H1 (cell line): ENCODE data around the gene CYTL1. TPM values are rescaled to one million over a fixed set of nuclear protein-coding genes. Genes with fewer than 3 reads are reported as not detected.

Experiments used
- CTCF ChIP-seq, 3 experiments: IDR thresholded peaks; 1 replicate in 2 of 3; 2 replicates in 1 of 3; pipeline versions ENCODE4 v1.5.1 to v1.6.1; 2011; ENCODE audit warnings: low read length in 3 of 3, mild to moderate bottlenecking in 3 of 3, inconsistent platforms in 2 of 3, low read depth in 1 of 3, moderate library complexity in 1 of 3; ENCODE audit not compliant: insufficient read depth in 1 of 3; ENCODE audit errors: control extremely low read depth in 1 of 3
- EZH2 ChIP-seq: fragments of 200-600 bp; sonication (generic); IDR thresholded peaks from 2 replicates; pipeline ENCODE4 v1.7.1; 2012; ENCODE audit warnings: low read depth, mild to moderate bottlenecking, moderate library complexity, low read length, inconsistent platforms; ENCODE audit not compliant: severe bottlenecking
- FOSL1 ChIP-seq: IDR thresholded peaks from 2 replicates; pipeline ENCODE4 v1.6.1; 2011; ENCODE audit warnings: mild to moderate bottlenecking, low read depth, low read length, moderate library complexity; ENCODE audit not compliant: insufficient read depth
- KDM5A ChIP-seq: fragments of 200-600 bp; IDR thresholded peaks from 2 replicates; pipeline ENCODE4 v1.7.1; 2012; ENCODE audit warnings: mild to moderate bottlenecking, low read length, inconsistent platforms, mixed read lengths
- NRF1 ChIP-seq: IDR thresholded peaks from 2 replicates; pipeline ENCODE4 v1.6.1; 2011; ENCODE audit warnings: mild to moderate bottlenecking, low read depth, low read length, improper control_type of control experiment
- SIN3A ChIP-seq, 2 experiments: IDR thresholded peaks in 1 of 2; conservative IDR thresholded peaks in 1 of 2; 2 replicates each; pipeline ENCODE4 v1.6.1; 2011 to 2012; ENCODE audit warnings: low read length in 2 of 2, improper control_type of control experiment in 1 of 2, low read depth in 1 of 2, mild to moderate bottlenecking in 1 of 2
- ZNF274 ChIP-seq: IDR thresholded peaks from 2 replicates; pipeline ENCODE4 v1.7.0; 2012; ENCODE audit warnings: low read length, borderline replicate concordance; ENCODE audit errors: extremely low read depth
- polyA plus RNA-seq, 7 experiments: library from polyadenylated mRNA; depleted of rRNA in 3 of 7; stranded (reverse) in 5 of 7; unstranded in 2 of 7; fragments of >200 nt in 5 of 7; fragments of 200-250 nt in 2 of 7; gene quantifications; 1 replicate in 5 of 7; 2 replicates in 1 of 7; 4 replicates in 1 of 7; pipeline versions ENCODE4 v1.2.1 to v1.2.3, GENCODE V29; 2011 to 2013; ENCODE audit warnings: missing spikeins in 2 of 7, mixed read lengths in 2 of 7
- total RNA-seq: library from RNA; stranded (reverse); fragmentation: NEBNext Ultra II Directional; extraction: Animal tissue kit (Norgen Biotek cat#: 25700); gene quantifications from 2 replicates; pipeline ENCODE4 v1.2.1, GENCODE V29; 2021

The CYTL1 gene
- total and polyA plus RNA-seq, 2 of the 8 experiments (the other 6 are each of a cell fraction or from before 2014, with no cell fraction given), result 8.6 to 9.8 TPM

GRCh38 chr4:5039800-5040199 is 20.5 kb upstream of the CYTL1 start (continued):
- TF ChIP-seq CTCF (IDR thresholded peaks at IDR 0.05; ENCODE audit: control extremely low read depth in 1 of 3, insufficient read depth in 1 of 3, low read depth in 1 of 3, low read length in 3 of 3) (no peak), NRF1 (no peak), ZNF274 (no peak), SIN3A (conservative IDR thresholded peaks at IDR 0.05 in 1 of 2, IDR thresholded peaks at IDR 0.05 in 1 of 2; ENCODE audit: low read depth in 1 of 2, low read length in 2 of 2) (no peak), FOSL1 (no peak), EZH2 (no peak), KDM5A (no peak)
